Right lobe of liver (tissue), 4 donors: ENCODE data around the gene C8B.

Experiments
- POLR2A ChIP-seq: fragments of 450-650 bp; IDR thresholded peaks from one replicate; pipeline ENCODE4 v1.6.1; 2017; ENCODE audit warnings: antibody characterized with exemption, mild to moderate bottlenecking
- TF ChIP-seq, protein P1 (sequence below), 4 donors: fragments of 200-600 bp in 3 of 4; fragments of 450-650 bp in 1 of 4; IDR thresholded peaks; one replicate each; pipeline versions ENCODE4 v1.5.1 to v1.8.0; 2016 to 2022; ENCODE audit warnings: antibody characterized with exemption in 4 of 4, mild to moderate bottlenecking in 2 of 4
- donor health status: DM: no; HTN: no; CAD: no.
- donor health status: DM: no; HTN: no; CAD: no.
- donor health status: DM: no; HTN: yes; CAD: no.

DNA sequence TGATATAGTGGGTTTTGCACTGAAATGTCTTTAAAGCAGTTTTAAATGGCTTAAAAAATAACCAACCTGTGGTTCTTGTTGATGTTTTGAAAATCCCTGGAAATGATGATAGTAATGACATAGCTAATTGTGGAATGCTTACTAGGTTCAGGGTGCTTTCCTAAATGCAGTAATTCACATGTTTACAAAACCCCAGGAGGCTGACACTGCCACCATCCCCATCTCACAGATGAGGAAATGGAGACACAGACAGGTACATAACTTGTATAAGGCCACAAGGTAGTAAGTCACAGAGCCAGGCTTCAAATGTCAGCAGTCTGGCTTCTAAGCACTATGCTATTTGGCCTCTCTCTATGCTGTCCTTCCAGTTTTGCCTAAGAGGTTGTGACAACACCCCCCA, 40.6 kb downstream of the C8B start:
- TF ChIP-seq, protein P1, sequence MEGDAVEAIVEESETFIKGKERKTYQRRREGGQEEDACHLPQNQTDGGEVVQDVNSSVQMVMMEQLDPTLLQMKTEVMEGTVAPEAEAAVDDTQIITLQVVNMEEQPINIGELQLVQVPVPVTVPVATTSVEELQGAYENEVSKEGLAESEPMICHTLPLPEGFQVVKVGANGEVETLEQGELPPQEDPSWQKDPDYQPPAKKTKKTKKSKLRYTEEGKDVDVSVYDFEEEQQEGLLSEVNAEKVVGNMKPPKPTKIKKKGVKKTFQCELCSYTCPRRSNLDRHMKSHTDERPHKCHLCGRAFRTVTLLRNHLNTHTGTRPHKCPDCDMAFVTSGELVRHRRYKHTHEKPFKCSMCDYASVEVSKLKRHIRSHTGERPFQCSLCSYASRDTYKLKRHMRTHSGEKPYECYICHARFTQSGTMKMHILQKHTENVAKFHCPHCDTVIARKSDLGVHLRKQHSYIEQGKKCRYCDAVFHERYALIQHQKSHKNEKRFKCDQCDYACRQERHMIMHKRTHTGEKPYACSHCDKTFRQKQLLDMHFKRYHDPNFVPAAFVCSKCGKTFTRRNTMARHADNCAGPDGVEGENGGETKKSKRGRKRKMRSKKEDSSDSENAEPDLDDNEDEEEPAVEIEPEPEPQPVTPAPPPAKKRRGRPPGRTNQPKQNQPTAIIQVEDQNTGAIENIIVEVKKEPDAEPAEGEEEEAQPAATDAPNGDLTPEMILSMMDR (IDR thresholded peaks at IDR 0.05) = no peak
- peak; percentile 39 for TF ChIP-seq POLR2A
